ENCODE results near the gene GRM3.

The GRM3 gene

GRCh38 chr7:86706406-86706805 lies 62.7 kb downstream of the GRM3 start:
- no peak for DNase-seq

- DNase-seq = no peak
Measured at GRCh38 chr7:86708031-86708680, 64.4 kb downstream of the GRM3 start.

DNA sequence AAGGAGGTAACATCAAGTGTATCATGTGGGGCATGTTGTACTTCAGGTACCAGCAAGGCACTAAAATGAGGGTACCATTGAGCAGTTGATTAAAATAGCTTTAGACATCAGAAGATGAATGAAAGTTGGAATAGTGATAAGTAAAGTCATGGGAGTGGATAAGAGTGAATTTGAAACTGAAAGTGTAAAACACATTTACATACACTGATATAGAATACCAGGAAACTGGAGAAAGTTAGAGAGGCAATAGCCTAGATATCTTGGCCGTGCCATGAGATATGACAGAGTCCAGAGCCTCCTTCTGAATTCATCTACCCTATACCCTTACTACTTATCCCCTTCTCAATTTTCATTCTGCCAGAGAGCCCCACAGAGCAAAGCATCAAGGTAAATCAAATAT lies 76.6 kb downstream of the GRM3 start:
- no peak for DNase-seq

GRCh38 chr7:86733783-86734182 lies 90.1 kb downstream of the GRM3 start:
- DNase-seq = no peak

- no peak for DNase-seq
Measured at GRCh38 chr7:86745013-86745745, 101.5 kb downstream of the GRM3 start.

GRCh38 chr7:86747698-86748097 lies 104.0 kb downstream of the GRM3 start:
- no peak for DNase-seq

- no peak for DNase-seq
Measured at GRCh38 chr7:86748201-86748600, 104.5 kb downstream of the GRM3 start.

DNA sequence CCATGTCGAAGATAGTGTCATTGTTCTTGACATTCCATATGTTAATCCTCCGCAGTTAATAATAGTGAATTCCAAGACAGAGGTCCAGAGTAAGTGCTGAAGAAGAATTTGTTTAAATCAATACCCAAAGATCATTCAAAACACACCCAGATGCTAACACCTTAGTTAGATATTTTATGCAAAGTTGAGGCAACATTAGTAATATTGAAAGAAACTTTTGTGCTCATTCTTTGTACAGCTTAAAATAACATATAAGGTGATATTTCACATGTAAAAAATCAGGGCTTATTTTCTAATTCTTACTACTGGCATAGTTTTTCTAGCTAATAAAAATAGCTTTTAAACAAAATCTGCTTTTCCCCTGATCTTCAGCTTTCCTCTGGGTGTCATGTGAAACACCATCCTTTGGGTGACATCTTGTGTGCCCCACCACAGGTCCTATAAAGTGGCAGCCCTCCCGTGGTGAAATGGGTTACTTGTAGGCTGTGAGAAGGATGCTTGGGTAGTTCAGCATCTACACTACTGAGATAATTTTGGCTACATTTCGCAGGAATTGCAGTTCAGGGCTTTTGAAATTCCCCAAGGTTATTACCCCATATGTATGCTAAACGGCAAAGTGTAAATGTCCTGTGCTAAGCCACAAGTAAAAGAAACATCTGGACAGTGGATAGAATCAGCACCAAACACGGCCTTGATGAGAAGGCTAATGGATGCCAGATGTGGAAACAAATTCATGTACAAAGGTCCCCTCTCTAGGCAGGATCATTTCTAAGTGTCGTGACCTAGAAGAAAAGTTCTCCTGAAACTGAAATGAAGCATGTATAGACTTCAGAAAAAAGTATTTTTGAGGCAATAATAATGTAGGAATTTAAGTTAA lies 105.4 kb downstream of the GRM3 start:
- DNase-seq = no peak

DNA sequence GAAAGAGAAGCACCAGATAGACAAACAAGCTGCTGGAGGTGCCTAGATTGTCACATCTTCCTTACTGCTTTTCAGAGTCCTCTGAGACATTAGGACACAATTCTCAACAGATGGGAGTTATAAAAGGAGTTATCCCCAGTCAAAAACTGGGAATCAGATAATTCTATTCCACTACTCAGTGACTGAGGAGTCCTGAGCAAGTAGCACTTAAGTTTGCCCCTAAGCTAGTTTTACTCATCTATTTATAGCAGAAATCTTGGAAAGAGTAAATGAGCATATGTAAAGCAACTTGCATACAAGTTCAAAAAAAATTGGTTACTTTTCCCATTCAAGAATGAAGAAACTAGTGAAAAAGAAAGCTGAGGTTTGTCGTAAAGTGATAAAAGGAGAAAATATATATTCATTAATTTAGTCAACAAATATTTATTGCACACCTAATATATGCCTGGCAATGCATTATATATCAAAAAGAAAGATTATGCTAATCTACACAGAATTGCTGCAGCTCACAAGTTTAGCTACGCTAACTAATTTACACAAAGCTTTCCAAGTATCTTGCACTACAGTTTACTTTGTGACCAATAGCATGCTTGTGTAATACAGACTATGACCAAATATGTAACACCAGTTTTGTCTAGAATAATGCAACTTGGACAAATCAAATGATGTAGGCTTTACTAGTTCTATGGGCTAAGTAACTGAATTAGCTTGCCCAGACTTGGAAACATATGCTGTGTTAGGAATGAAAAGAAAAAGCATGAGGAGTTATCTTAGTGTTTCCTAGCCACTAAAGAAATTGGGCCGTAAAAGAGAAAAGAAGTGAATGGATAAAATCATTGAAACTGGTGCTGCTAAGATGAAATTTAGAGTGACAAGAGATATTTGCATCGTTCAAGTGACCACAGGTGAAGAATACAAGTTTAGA lies 106.3 kb downstream of the GRM3 start:
- no peak for DNase-seq

DNA sequence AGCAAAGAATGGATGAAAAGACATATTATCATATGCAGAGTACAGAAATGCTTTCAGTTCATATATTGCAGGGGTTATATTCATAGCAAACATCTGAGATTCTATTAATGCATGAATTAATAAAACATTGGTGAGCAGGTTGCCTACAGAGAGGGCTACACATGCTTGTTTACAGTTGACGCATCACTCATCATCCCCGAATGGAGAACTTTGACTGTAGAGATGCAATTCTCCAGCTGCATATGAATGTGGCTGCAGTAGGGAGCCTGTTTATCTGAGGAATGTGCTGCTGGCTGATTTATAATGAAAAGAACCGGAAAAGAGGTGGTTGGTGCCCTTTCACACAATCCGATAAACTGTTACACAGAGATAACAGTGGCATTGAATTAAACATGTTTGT lies 116.5 kb downstream of the GRM3 start:
- no peak for DNase-seq

DNA sequence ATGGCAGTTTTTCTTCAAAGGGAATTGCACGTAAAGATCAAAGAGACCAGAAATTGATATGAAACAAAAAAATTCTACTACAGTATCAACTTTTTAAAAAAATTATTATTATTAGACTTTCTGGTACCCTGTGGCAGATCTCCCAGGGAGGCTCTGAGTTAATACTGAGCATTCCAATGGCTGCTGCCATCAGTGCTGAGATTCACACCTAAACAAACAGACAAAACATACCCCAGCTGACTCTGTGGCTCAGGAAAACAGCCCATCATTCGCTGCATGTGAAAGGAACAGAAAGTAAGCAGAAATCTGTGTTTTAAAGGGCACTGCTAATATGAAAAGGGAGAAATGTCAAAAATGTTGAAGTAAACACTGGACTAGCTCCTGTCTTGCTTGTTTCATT lies 118.4 kb downstream of the GRM3 start:
- no peak for DNase-seq

GRCh38 chr7:86765931-86766330 lies 122.2 kb downstream of the GRM3 start:
- no peak for DNase-seq

GRCh38 chr7:86768394-86768793 lies 124.7 kb downstream of the GRM3 start:
- no peak for DNase-seq

- no peak for DNase-seq
Measured at GRCh38 chr7:86768967-86769760, 125.5 kb downstream of the GRM3 start.

- no peak for DNase-seq
Measured at GRCh38 chr7:86773309-86773708, 129.6 kb downstream of the GRM3 start.

DNA sequence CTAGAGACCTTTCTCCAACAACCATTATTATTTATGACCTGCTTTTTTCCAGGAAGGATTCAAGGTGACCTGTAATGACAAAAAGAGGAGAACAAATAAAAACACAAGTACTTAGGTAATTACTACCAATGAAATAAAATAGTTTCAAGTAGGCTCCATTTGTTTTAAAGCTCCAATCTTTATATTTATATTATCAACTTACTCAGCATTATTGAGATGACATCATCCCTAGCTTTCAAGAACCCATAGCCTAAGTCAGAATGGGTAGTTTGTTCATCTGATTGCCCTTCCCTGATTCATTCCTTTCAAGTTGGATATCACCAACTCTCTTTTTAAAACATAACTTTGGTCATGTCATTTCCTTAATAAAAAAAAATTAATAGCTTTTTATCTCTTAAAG lies 131.5 kb downstream of the GRM3 start:
- DNase-seq = no peak

- no peak for DNase-seq
Measured at GRCh38 chr7:86776136-86776535, 132.4 kb downstream of the GRM3 start.

GRCh38 chr7:86778271-86778670 lies 134.6 kb downstream of the GRM3 start:
- DNase-seq = no peak

GRCh38 chr7:86784765-86785164 lies 141.1 kb downstream of the GRM3 start:
- DNase-seq = no peak

GRCh38 chr7:86785641-86786040 lies 141.9 kb downstream of the GRM3 start:
- no peak for DNase-seq

GRCh38 chr7:86786376-86786775 lies 142.7 kb downstream of the GRM3 start:
- DNase-seq = no peak

DNA sequence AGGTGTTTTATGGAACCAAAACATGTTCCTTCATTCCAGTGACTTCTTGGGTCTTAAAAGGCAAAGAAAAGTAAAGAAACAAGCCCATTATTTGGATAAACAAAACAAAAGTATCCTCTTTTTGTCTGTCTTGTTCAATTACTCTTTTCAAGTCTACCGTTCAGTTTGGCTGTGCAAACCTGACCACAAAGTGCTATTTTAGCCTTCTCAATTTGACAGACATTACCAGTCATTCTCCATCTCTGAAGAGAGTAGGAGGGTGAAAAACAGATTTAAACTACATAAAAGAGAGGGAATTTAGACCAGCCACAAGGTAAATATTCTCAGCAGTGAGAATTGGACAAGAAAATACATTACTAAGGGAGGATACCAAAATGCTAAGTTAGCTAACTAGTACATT lies 145.2 kb downstream of the GRM3 start:
- DNase-seq = no peak

Measured in stimulated activated CD4-positive, alpha-beta T cell treated with anti-CD3 and anti-CD28 coated beads, Interleukin-12 subunit alpha, Interleukin-12 subunit beta, amount 100 ng/mL, for 4 hours (primary cell).